Loucy (cell line): Measurements from ENCODE around the gene BMPR1B.

ENCODE experiments used
- CTCF ChIP-seq: fragments of 200-600 bp; sonication (generic); conservative IDR thresholded peaks from 2 replicates; pipeline ENCODE4 v1.5.1; 2014; ENCODE audit warnings: mild to moderate bottlenecking, antibody characterized with exemption, low read length
- EZH2phosphoT487 ChIP-seq: fragments of 200-600 bp; IDR thresholded peaks from 2 replicates; pipeline ENCODE4 v1.6.1; 2018; ENCODE audit warnings: antibody characterized with exemption, mild to moderate bottlenecking, moderate library complexity, borderline replicate concordance

- TF ChIP-seq CTCF, result no peak
- no peak for TF ChIP-seq EZH2phosphoT487
Measured at GRCh38 chr4:95093460-95093859, 335.7 kb downstream of the BMPR1B start.
